Karpas-422 (cell line): ENCODE results near the gene GADD45B. TPM values are rescaled to one million over a fixed set of nuclear protein-coding genes. Genes with fewer than 3 reads are reported as not detected.
"Not testable (repeated sequence)": the region's sequence is repeated elsewhere in the genome, so short reads cannot be mapped to it uniquely, and the experiment has no call there.

Experiments
- DNase-seq: peaks from one replicate; pipeline ENCODE4 v3.0.0-alpha.2; 2015
- H2AFZ ChIP-seq: fragments of 200-600 bp; sonication (generic); 2 replicates; pipeline ENCODE4 v1.6.1; 2014; ENCODE audit warnings: antibody characterized with exemption, low read length, mixed read lengths
- H3K27ac ChIP-seq: fragments of 200-600 bp; sonication (generic); 2 replicates; pipeline ENCODE4 v1.5.1; 2014; ENCODE audit warnings: mild to moderate bottlenecking, low read length, moderate library complexity
- H3K27me3 ChIP-seq: fragments of 200-600 bp; sonication (generic); 2 replicates; pipeline ENCODE4 v1.6.1; 2014; ENCODE audit warnings: low read length, mixed read lengths
- H3K36me3 ChIP-seq: fragments of 200-600 bp; sonication (generic); 2 replicates; pipeline ENCODE4 v1.6.1; 2014; ENCODE audit warnings: low read length, mixed read lengths; ENCODE audit not compliant: insufficient read depth
- H3K4me1 ChIP-seq: fragments of 200-600 bp; sonication (generic); 2 replicates; pipeline ENCODE4 v1.6.1; 2014; ENCODE audit warnings: mild to moderate bottlenecking, low read length, mixed read lengths
- H3K4me2 ChIP-seq: fragments of 200-600 bp; sonication (generic); 2 replicates; pipeline ENCODE4 v1.6.1; 2014; ENCODE audit warnings: low read length, low read depth, mild to moderate bottlenecking; ENCODE audit not compliant: poor library complexity, severe bottlenecking
- H3K4me3 ChIP-seq: fragments of 200-600 bp; sonication (generic); 2 replicates; pipeline ENCODE4 v1.5.1; 2014; ENCODE audit warnings: mild to moderate bottlenecking, antibody characterized with exemption, low read length, mixed read lengths
- H3K79me2 ChIP-seq: fragments of 200-600 bp; sonication (generic); 2 replicates; pipeline ENCODE4 v1.6.1; 2014; ENCODE audit warnings: mild to moderate bottlenecking, low read length, mixed read lengths
- H3K9ac ChIP-seq: fragments of 200-600 bp; sonication (generic); 2 replicates; pipeline ENCODE4 v1.6.0; 2014; ENCODE audit warnings: low read length
- H3K9me2 ChIP-seq: fragments of 200-600 bp; sonication (generic), shearing (Covaris generic); replicated peaks from 2 replicates; pipeline ENCODE4 v1.6.0; 2014; ENCODE audit warnings: mild to moderate bottlenecking, low read length, moderate library complexity; ENCODE audit not compliant: insufficient read depth
- H3K9me3 ChIP-seq: fragments of 300-700, 200-600 bp; sonication (generic); 2 replicates; pipeline ENCODE4 v1.6.1; 2014; ENCODE audit warnings: low read length, mixed read lengths
- H4K20me1 ChIP-seq: fragments of 200-600 bp; sonication (generic); 2 replicates; pipeline ENCODE4 v1.6.1; 2014; ENCODE audit warnings: mild to moderate bottlenecking, antibody characterized with exemption, low read length, low read depth; ENCODE audit not compliant: insufficient read depth
- total RNA-seq: library from RNA; depleted of rRNA; stranded (reverse); fragments of >200 nt; shearing (Covaris generic); gene quantifications from 2 replicates; pipeline ENCODE4 v1.2.3, GENCODE V29; 2014; ENCODE audit warnings: low replicate concordance

Gene GADD45B
- total RNA-seq, 1 experiment from 2014 or later: 8.6 TPM

DNA sequence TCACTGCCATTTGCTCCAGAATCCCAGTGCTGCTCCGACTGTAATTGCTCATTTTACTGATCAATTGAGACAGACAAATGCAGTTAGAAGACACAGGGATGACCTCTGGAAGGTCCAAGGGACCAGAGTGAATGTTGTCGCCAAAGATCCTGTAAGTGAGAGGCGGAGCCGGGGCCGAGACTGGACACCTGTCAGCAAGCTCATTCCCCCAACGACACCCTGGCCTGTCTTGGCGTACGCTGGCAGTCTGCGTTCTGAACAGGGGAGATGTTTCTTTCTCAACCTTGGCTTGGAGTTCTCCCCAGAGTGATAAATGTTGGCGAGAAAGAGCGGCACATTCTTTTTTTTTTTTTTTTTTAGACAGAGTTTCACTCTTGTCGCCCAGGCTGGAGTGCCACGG is 24.2 kb downstream of the GADD45B start:
- Histone ChIP-seq H3K79me2 (no peaks in the 10 kb centered on the region), H3K9me2 (no peaks in the 10 kb centered on the region), H3K9me3 (no peaks in the 10 kb centered on the region), H2AFZ (no peak overlapping the region), H3K36me3 (no peaks in the 10 kb centered on the region), H3K4me1 (peaks cover 10% of the 10 kb centered on the region), H3K27me3 (no peaks in the 10 kb centered on the region), H4K20me1 (no peaks in the 10 kb centered on the region), H3K27ac (no peak overlapping the region), H3K4me2 (no peak overlapping the region), H3K9ac (no peak overlapping the region), H3K4me3 (no peak overlapping the region)
- peak; percentile 32 for DNase-seq

GRCh38 chr19:2500841-2501261 is 24.9 kb downstream of the GADD45B start:
- Histone ChIP-seq H3K27me3 (no peaks in the 10 kb centered on the region), H3K9ac (no peak overlapping the region), H3K27ac (no peak overlapping the region), H2AFZ (no peak overlapping the region), H3K4me1 (peaks cover 6% of the 10 kb centered on the region; the same call in 1 of the 2 replicates), H3K9me3 (no peaks in the 10 kb centered on the region), H3K79me2 (no peaks in the 10 kb centered on the region), H3K36me3 (no peaks in the 10 kb centered on the region), H3K9me2 (no peaks in the 10 kb centered on the region), H4K20me1 (no peaks in the 10 kb centered on the region), H3K4me2 (no peak overlapping the region), H3K4me3 (no peak overlapping the region)
- peak; percentile 10 for DNase-seq

GRCh38 chr19:2503521-2504109 is 27.7 kb downstream of the GADD45B start:
- Histone ChIP-seq H3K27ac (no peak overlapping the region), H3K4me3 (no peak overlapping the region)

DNA sequence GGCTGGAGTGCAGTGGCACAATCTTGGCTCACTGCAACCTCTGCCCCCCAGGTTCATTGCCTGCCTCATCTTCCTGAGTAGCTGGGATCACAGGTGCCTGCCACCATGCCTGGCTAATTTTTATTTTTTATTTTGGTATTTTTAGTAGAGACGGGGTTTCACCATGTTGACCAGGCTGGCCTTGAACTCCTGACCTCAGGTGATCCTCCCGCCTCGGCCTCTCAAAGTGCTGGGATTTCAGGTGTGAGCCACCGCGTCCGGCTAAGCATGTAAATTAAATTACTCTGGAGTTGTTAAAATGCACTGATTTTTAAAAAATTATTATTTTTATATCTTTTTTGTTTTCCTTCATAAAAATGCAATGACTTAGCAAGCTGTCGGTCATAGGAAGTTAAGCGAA is 30.7 kb downstream of the GADD45B start:
- not testable (repeated sequence) for H3K27ac ChIP-seq, H3K4me2 ChIP-seq, H3K9me3 ChIP-seq, H3K79me2 ChIP-seq, H2AFZ ChIP-seq, H3K4me3 ChIP-seq, H3K36me3 ChIP-seq, H3K9ac ChIP-seq, H3K9me2 ChIP-seq, H4K20me1 ChIP-seq, DNase-seq, H3K27me3 ChIP-seq
- H3K4me1 ChIP-seq: peaks cover 10% of the 10 kb centered on the region

More at GRCh38 chr19:2503521-2504109, 27.7 kb downstream of the GADD45B start:
- Histone ChIP-seq H3K4me2 (no peak overlapping the region), H3K27me3 (no peaks in the 10 kb centered on the region), H3K36me3 (no peaks in the 10 kb centered on the region), H3K4me1 (peaks cover 6% of the 10 kb centered on the region), H3K9ac (no peak overlapping the region), H3K79me2 (no peaks in the 10 kb centered on the region), H3K9me2 (no peaks in the 10 kb centered on the region), H4K20me1 (no peaks in the 10 kb centered on the region), H2AFZ (no peak overlapping the region), H3K9me3 (no peaks in the 10 kb centered on the region)
- DNase-seq: peak; percentile 40

- no peaks in the 10 kb centered on the region for H3K9me3 ChIP-seq
- H3K9ac ChIP-seq: no peak overlapping the region
- no peaks in the 10 kb centered on the region for H3K9me2 ChIP-seq
- H3K4me3 ChIP-seq: no peak overlapping the region
- DNase-seq: peak; percentile 46
- no peak overlapping the region for H3K27ac ChIP-seq
- H3K79me2 ChIP-seq: no peaks in the 10 kb centered on the region
- no peak overlapping the region for H3K4me2 ChIP-seq
- no peaks in the 10 kb centered on the region for H4K20me1 ChIP-seq
- no peaks in the 10 kb centered on the region for H3K36me3 ChIP-seq
- H3K27me3 ChIP-seq: 0 out of 2 replicates have a peak, but pooled peaks cover 4% of the 10 kb centered on the region
- H3K4me1 ChIP-seq: peaks cover 12% of the 10 kb centered on the region
- no peak overlapping the region for H2AFZ ChIP-seq
Measured at GRCh38 chr19:2507109-2507508, 31.2 kb downstream of the GADD45B start.

GRCh38 chr19:2509096-2509495 is 33.2 kb downstream of the GADD45B start:
- Histone ChIP-seq H3K4me3 (no peak overlapping the region), H3K9ac (no peak overlapping the region), H3K9me3 (no peaks in the 10 kb centered on the region), H3K4me2 (no peak overlapping the region), H3K36me3 (no peaks in the 10 kb centered on the region), H3K27ac (no peak overlapping the region), H3K79me2 (no peaks in the 10 kb centered on the region), H3K27me3 (0 out of 2 replicates have a peak, but pooled peaks cover 4% of the 10 kb centered on the region), H2AFZ (no peak overlapping the region), H3K4me1 (peaks cover 7% of the 10 kb centered on the region), H4K20me1 (no peaks in the 10 kb centered on the region), H3K9me2 (no peaks in the 10 kb centered on the region)
- DNase-seq: no peak

- Histone ChIP-seq H3K9me2 (no peaks in the 10 kb centered on the region), H3K9me3 (no peaks in the 10 kb centered on the region), H2AFZ (no peak overlapping the region), H3K4me1 (peaks cover 6% of the 10 kb centered on the region), H3K9ac (no peak overlapping the region), H4K20me1 (no peaks in the 10 kb centered on the region), H3K27me3 (0 out of 2 replicates have a peak, but pooled peaks cover 4% of the 10 kb centered on the region), H3K79me2 (no peaks in the 10 kb centered on the region), H3K27ac (no peak overlapping the region), H3K4me2 (no peak overlapping the region), H3K36me3 (no peaks in the 10 kb centered on the region), H3K4me3 (no peak overlapping the region)
- DNase-seq: no peak
Measured at GRCh38 chr19:2511570-2511969, 35.6 kb downstream of the GADD45B start.

DNA sequence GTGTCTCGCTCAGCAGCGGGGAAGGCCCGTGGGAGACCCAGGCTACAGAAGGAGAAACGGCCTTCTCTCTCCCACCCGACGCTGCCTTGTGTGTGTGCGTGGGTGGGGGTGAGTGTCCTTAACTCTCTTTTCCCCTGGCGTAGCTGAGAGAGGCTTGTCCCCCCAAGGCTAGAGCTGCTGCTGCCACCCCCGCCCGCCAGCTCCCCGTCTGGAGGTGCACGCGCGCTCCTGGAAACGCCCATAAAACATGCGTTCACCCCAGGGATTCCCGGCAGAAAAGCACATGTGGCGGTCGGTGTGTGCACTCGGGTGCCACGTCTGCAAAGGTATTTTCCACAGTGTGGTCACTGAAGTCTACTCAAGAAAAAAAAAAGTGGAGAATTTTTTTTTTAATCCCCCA is 36.1 kb downstream of the GADD45B start:
- no peaks in the 10 kb centered on the region for H4K20me1 ChIP-seq
- H3K79me2 ChIP-seq: no peaks in the 10 kb centered on the region
- no peak overlapping the region for H3K9ac ChIP-seq
- no peaks in the 10 kb centered on the region for H3K9me2 ChIP-seq
- DNase-seq: no peak
- H3K36me3 ChIP-seq: no peaks in the 10 kb centered on the region
- no peak overlapping the region for H3K27ac ChIP-seq
- no peaks in the 10 kb centered on the region for H3K9me3 ChIP-seq
- H3K4me3 ChIP-seq: no peak overlapping the region
- no peak overlapping the region for H2AFZ ChIP-seq
- H3K4me2 ChIP-seq: no peak overlapping the region
- H3K27me3 ChIP-seq: 0 out of 2 replicates have a peak, but pooled peaks cover 4% of the 10 kb centered on the region
- peaks cover 6% of the 10 kb centered on the region for H3K4me1 ChIP-seq
